Mesodermal cell (in vitro differentiated cells): Measurements from ENCODE around the gene DNAH8.

Experiments
- H3K27ac ChIP-seq: 2 replicates; pipeline ENCODE4 v1.7.0; 2013; ENCODE audit warnings: mild to moderate bottlenecking, low read depth, low read length, moderate library complexity; ENCODE audit not compliant: severe bottlenecking
- H3K36me3 ChIP-seq: 2 replicates; pipeline ENCODE4 v1.7.1; 2013; ENCODE audit warnings: mild to moderate bottlenecking, low read length, moderate library complexity; ENCODE audit not compliant: control insufficient read depth, insufficient read depth
- H3K4me1 ChIP-seq: one replicate; pipeline ENCODE4 v1.7.1; 2013; ENCODE audit warnings: mild to moderate bottlenecking, low read length; ENCODE audit not compliant: insufficient read depth, control insufficient read depth, poor library complexity, severe bottlenecking
- H3K4me3 ChIP-seq: 2 replicates; pipeline ENCODE4 v1.7.0; 2013; ENCODE audit warnings: low read length, control low read depth, mild to moderate bottlenecking; ENCODE audit not compliant: insufficient read depth, poor library complexity, severe bottlenecking; ENCODE audit errors: extremely low read depth
- H3K9me3 ChIP-seq: 2 replicates; pipeline ENCODE4 v1.7.1; 2013; ENCODE audit warnings: mild to moderate bottlenecking, low read length, moderate library complexity; ENCODE audit not compliant: control insufficient read depth
- WGBS, 2 experiments: methylation state at CpG; one replicate each; pipeline ENCODE4 v1.1.5; 2013; ENCODE audit warnings: missing lambda C conversion rate in 2 of 2; ENCODE audit not compliant: insufficient coverage in 2 of 2; 5-methylcytosine and 5-hydroxymethylcytosine counted together

Gene DNAH8

GRCh38 chr6:39051399-39052122 is 336.4 kb downstream of the DNAH8 start:
- Histone ChIP-seq H3K27ac (no peak overlapping the region), H3K36me3 (no peaks in the 10 kb centered on the region), H3K4me3 (no peak overlapping the region), H3K4me1 (peaks cover 17% of the 10 kb centered on the region), H3K9me3 (no peaks in the 10 kb centered on the region)
- 78 to 96% methylated on average over 3 to 4 of the region's 4 CpGs for WGBS, 2 experiments

- Histone ChIP-seq H3K27ac (no peak overlapping the region), H3K36me3 (no peaks in the 10 kb centered on the region), H3K9me3 (no peaks in the 10 kb centered on the region), H3K4me1 (peaks cover 17% of the 10 kb centered on the region), H3K4me3 (no peak overlapping the region)
- WGBS, 2 experiments, result 88 to 100% methylated on average over 2 to 3 of the region's 4 CpGs
Measured at GRCh38 chr6:39053016-39053624, 338.0 kb downstream of the DNAH8 start.

DNA sequence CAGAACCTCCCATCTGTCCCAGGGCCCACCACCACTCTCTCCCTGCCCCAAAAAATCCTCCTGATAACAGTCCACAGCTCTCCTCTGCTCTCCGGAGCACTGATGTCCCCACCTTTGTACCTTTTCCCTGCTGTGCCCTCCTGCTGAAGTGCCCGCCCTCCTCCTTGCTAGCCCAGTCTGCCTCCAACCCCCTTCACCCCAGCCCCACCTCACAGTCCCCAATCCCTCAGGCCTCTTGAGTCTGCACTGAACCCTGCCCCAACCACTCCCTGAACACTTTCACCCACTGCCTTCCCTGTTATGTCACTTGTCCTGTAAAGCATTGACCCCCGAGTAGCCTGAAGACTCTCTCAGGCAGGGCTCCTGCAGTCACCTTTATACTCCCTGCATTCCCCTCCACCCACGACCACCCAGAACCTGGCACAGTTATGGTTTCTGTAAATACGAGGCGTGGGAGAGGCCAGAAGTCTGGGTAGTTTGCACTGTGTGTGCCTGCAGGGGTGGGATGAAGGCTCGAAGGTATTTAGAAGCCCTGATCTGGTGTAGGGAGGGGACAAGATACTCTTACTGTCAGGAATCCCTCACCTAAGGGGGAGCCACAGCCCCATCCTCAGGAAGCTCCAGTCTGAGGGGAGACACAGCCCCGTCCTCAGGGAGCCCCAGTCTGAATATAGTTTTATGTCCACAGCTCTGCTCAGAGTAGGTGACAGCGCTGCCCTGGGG is 338.9 kb downstream of the DNAH8 start:
- H3K36me3 ChIP-seq, result no peaks in the 10 kb centered on the region
- 74 to 75% methylated on average over 6 to 8 of the region's 9 CpGs for WGBS, 2 experiments
- peaks cover 17% of the 10 kb centered on the region for H3K4me1 ChIP-seq
- H3K9me3 ChIP-seq, result no peaks in the 10 kb centered on the region
- H3K27ac ChIP-seq, result no peak overlapping the region
- no peak overlapping the region for H3K4me3 ChIP-seq

DNA sequence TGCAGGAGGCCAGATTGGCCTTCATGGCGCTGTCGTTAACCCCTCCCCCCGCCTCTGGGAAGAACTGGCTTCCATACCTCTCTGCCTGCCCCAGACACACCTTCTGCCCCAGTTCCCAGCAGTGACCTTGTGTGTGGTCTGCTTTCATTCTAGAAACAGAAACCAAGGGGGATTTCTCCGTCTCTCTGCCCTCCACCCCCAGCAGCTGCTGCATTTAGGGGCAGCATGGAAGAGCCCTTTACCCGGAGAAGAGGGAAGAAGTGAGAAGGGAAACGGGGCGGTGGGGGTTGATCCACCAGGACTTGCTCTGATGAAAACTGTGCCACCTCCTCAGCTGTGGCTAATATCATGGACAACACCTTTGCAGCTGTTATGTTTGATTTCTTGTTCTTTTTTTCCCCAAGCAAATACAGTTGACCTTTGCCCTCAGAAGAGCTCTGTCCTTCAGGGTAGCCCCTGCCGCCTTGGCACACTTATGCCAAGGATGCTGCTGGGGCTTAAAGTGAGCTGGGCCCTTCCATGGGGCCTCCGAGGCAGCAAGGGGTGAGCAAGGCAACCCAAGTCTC is 339.5 kb downstream of the DNAH8 start:
- Histone ChIP-seq H3K27ac (no peak overlapping the region), H3K36me3 (no peaks in the 10 kb centered on the region), H3K4me3 (no peak overlapping the region), H3K9me3 (no peaks in the 10 kb centered on the region), H3K4me1 (peaks cover 17% of the 10 kb centered on the region)
- WGBS, 2 experiments, result 77 to 79% methylated on average over 5 to 7 of the region's 9 CpGs

- Histone ChIP-seq H3K4me3 (no peak overlapping the region), H3K36me3 (no peaks in the 10 kb centered on the region), H3K4me1 (peaks cover 17% of the 10 kb centered on the region), H3K9me3 (no peaks in the 10 kb centered on the region), H3K27ac (no peak overlapping the region)
- 50 to 79% methylated on average over 2 to 7 of the region's 7 CpGs for WGBS, 2 experiments
Measured at GRCh38 chr6:39055661-39056060, 340.6 kb downstream of the DNAH8 start.

DNA sequence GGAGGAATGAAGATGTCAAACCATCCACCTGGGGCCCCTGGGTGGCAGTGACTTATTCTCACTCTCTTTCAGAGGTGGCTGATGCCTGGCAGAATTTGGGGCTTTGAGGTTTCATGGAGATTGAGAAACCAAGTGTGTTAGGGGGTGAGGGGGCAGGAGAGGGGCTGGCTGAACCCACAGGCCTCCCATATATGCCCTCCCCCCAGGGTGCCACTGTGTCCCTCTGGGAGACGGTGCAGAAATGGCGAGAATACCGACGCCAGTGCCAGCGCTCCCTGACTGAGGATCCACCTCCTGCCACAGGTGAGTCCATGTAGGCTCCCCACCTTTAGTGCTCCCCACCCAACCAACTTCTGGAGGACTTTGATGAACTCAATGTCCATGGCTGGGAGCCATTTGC is 341.1 kb downstream of the DNAH8 start:
- no peaks in the 10 kb centered on the region for H3K36me3 ChIP-seq
- WGBS, 2 experiments, result 93 to 100% methylated on average over 4 to 5 of the region's 5 CpGs
- no peak overlapping the region for H3K27ac ChIP-seq
- no peaks in the 10 kb centered on the region for H3K9me3 ChIP-seq
- H3K4me1 ChIP-seq, result peaks cover 15% of the 10 kb centered on the region
- H3K4me3 ChIP-seq, result no peak overlapping the region

DNA sequence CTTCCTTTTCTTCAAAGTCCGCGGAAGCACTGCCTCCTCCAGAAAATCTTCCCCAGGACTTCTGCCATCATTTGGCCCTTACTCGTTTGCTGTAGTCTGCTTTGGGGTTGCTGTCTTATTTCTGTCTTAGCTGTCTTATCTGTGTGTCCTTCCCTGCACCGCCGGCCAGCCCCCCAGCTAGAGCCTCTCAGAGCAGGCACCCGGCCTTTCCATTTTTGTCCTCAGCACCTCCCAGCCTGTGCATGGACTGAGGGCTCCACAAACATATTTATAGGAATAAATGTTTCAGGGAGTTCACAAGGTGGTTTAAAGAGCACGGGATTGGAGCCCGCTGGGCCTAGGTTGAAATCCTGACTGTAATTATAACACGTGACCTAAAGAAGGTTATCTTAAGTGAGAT is 341.6 kb downstream of the DNAH8 start:
- peaks cover 10% of the 10 kb centered on the region for H3K4me1 ChIP-seq
- no peak overlapping the region for H3K4me3 ChIP-seq
- 91 to 93% methylated on average over 4 to 6 of the region's 9 CpGs for WGBS, 2 experiments
- H3K36me3 ChIP-seq, result no peaks in the 10 kb centered on the region
- no peaks in the 10 kb centered on the region for H3K9me3 ChIP-seq
- H3K27ac ChIP-seq, result no peak overlapping the region

DNA sequence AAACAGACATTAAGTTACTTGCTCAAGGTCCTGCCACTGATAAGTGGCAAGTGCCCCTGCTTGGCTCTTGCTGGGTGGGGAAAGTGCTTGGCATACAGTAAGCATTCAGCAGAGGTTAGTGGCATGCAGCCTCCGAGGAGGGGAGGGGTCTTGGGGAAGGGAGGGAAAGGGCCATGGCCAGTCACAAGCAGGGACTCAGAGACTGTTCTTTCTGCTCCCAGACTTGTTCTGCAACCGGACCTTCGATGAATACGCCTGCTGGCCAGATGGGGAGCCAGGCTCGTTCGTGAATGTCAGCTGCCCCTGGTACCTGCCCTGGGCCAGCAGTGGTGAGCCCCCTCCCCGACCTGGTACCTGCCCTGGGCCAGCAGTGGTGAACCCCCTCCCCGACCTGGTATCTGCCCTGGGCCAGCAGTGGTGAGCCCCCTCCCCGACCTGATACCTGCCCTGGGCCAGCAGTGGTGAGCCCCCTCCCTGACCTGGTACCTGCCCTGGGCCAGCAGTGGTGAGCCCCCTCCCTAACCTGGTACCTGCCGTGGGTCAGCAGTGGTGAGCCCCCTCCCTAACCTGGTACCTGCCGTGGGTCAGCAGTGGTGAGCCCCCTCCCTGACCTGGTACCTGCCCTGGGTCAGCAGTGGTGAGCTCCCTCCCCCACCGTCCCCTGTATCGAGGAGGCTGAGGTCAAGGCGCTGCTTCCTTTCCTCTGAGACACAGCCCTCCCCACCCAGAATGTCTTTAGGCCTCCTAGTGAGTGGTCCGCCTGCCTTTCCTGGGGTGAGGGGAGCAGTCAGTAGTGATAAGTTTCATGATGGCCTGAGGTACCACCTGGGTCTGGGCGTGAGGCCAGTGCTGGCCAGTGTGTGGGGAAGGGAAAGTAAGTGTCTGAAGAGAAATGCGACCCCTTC is 342.4 kb downstream of the DNAH8 start:
- H3K4me3 ChIP-seq, result no peak overlapping the region
- no peaks in the 10 kb centered on the region for H3K36me3 ChIP-seq
- WGBS, 2 experiments, result 82 to 87% methylated on average over 10 of the region's 17 CpGs

GRCh38 chr6:39058471-39059147 is 343.5 kb downstream of the DNAH8 start:
- Histone ChIP-seq H3K4me1 (peaks cover 12% of the 10 kb centered on the region), H3K9me3 (no peaks in the 10 kb centered on the region), H3K36me3 (no peaks in the 10 kb centered on the region), H3K27ac (no peak overlapping the region), H3K4me3 (no peak overlapping the region)
- 91 to 100% methylated on average over 2 to 5 of the region's 6 CpGs for WGBS, 2 experiments

More for the DNA sequence above, 342.4 kb downstream of the DNAH8 start:
- H3K27ac ChIP-seq, result no peak overlapping the region
- H3K4me1 ChIP-seq, result peaks cover 4% of the 10 kb centered on the region
- no peaks in the 10 kb centered on the region for H3K9me3 ChIP-seq
